Activated T-helper 2 cell treated with anti-CD3 and anti-CD28 coated beads, Interferon-gamma antibody, Interleukin-2, Interleukin-4, amounts not matched to agents 10 μg/mL and 5 μg/mL and 100 μg/mL, durations not matched to agents 14 hours and 24 hours and 36 hours (primary cell): Measurements from ENCODE around the gene NBEAL1. TPM values are rescaled to one million over a fixed set of nuclear protein-coding genes. Genes with fewer than 3 reads are reported as not detected.
"Not testable (repeated sequence)": the region's sequence is repeated elsewhere in the genome, so short reads cannot be mapped to it uniquely, and the experiment has no call there.

Source experiments
- DNase-seq: peaks from one replicate; pipeline ENCODE4 v3.0.0; 2021; ENCODE audit warnings: low spot score
- H3K27ac Mint-ChIP-seq: one replicate; pipeline ENCODE4 v1.8.0; 2021; ENCODE audit warnings: mixed read lengths
- H3K27me3 Mint-ChIP-seq: one replicate; pipeline ENCODE4 v1.8.0; 2021; ENCODE audit warnings: low read depth, mixed read lengths
- H3K36me3 Mint-ChIP-seq: one replicate; pipeline ENCODE4 v1.8.0; 2021; ENCODE audit warnings: low read depth, mixed read lengths
- H3K4me1 Mint-ChIP-seq: one replicate; pipeline ENCODE4 v1.8.0; 2021; ENCODE audit warnings: low read depth, mixed read lengths
- H3K4me3 Mint-ChIP-seq: one replicate; pipeline ENCODE4 v1.8.0; 2021; ENCODE audit warnings: low read depth, mild to moderate bottlenecking, moderate library complexity, mixed read lengths
- H3K9me3 Mint-ChIP-seq: one replicate; pipeline ENCODE4 v1.8.0; 2021; ENCODE audit warnings: mixed read lengths
- intact Hi-C: fragments of 100-400 bp; cut with micrococcal nuclease; formaldehyde crosslinking; loops from one replicate; pipeline ENCODE4 v1.15.1; 2023
- total RNA-seq: library from RNA; stranded (reverse); gene quantifications from 2 replicates; pipeline ENCODE4 v1.2.3, GENCODE V29; 2022

NBEAL1 gene
- total RNA-seq, 1 donor from 2014 or later, result 10.6 TPM

DNA sequence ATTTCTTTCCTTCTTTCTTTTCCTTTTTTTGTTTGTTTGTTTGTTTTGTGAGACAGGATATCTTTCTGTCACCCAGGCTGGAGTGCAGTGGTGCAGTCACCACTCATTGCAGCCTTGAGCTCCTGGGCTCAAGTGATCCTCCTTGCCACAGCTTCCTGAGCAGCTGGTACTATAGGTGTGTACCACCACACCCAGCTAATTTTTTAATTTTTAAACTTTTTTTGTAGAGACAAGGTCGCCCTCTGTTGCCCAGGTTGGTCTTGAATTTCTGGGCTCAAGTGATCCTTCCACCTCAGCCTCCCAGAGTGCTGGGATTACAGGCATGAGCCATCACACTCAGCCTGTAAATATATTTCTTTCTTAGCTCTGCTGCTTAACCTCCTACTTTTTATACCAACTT lies 140.7 kb downstream of the NBEAL1 start:
- no peak overlapping the region for H3K27ac Mint-ChIP-seq
- intact Hi-C loops, result no loop called here

GRCh38 chr2:203162722-203163121 lies 148.0 kb downstream of the NBEAL1 start:
- DNase-seq, intact Hi-C loops, H3K27ac Mint-ChIP-seq, H3K9me3 Mint-ChIP-seq, H3K27me3 Mint-ChIP-seq, H3K36me3 Mint-ChIP-seq, H3K4me3 Mint-ChIP-seq, H3K4me1 Mint-ChIP-seq: not testable (repeated sequence)

More for the DNA sequence above, 140.7 kb downstream of the NBEAL1 start:
- no peaks in the 10 kb centered on the region for H3K9me3 Mint-ChIP-seq
- no peaks in the 10 kb centered on the region for H3K27me3 Mint-ChIP-seq
- H3K4me3 Mint-ChIP-seq, result no peak overlapping the region
- no peak for DNase-seq
- H3K4me1 Mint-ChIP-seq, result peaks cover 6% of the 10 kb centered on the region
- H3K36me3 Mint-ChIP-seq, result no peaks in the 10 kb centered on the region

DNA sequence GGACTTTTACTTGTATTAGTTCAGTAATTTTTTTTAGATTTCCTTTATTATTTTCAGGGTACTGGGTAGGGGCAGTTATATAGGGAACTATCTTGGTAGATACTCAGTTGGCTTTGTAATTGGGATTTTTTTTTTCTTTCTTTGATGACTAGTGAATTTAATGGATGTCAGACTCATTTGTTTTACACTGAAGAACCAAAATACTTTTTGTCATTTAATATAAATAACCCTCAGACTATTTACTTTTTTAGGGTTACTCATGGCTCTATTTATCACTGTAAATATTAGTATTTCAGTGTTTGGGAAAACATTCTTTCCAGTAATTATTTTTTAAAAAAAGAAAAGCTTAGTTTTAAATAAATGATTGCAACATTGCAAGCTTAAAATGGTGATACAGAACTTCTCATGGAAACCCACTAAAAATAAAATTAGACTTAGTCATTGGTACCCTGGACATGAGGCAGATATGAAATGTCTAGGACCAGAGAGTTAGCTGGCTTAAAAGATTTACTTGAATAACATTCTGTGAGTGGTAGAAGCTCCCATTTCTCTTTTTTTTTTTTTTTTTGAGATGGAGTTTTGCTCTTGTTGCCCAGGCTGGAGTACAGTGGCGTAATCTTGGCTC lies 149.7 kb downstream of the NBEAL1 start:
- intact Hi-C loops, result no loop called here
- Mint-ChIP-seq H3K27me3 (no peaks in the 10 kb centered on the region), H3K4me3 (no peak overlapping the region), H3K9me3 (no peaks in the 10 kb centered on the region), H3K27ac (no peak overlapping the region), H3K36me3 (peaks cover 3% of the 10 kb centered on the region), H3K4me1 (no peaks in the 10 kb centered on the region)
- no peak for DNase-seq

GRCh38 chr2:203167751-203168150 lies 153.1 kb downstream of the NBEAL1 start:
- Mint-ChIP-seq H3K9me3 (no peaks in the 10 kb centered on the region), H3K27ac (no peak overlapping the region), H3K36me3 (peaks cover 6% of the 10 kb centered on the region), H3K27me3 (no peaks in the 10 kb centered on the region), H3K4me1 (no peaks in the 10 kb centered on the region), H3K4me3 (no peak overlapping the region)
- DNase-seq, result no peak
- intact Hi-C loops, result no loop called here

GRCh38 chr2:203170502-203170901 lies 155.8 kb downstream of the NBEAL1 start:
- intact Hi-C loops, result no loop called here
- no peak overlapping the region for H3K27ac Mint-ChIP-seq
- DNase-seq, result no peak
- H3K36me3 Mint-ChIP-seq, result peaks cover 6% of the 10 kb centered on the region
- no peak overlapping the region for H3K4me3 Mint-ChIP-seq
- H3K9me3 Mint-ChIP-seq, result no peaks in the 10 kb centered on the region
- no peaks in the 10 kb centered on the region for H3K4me1 Mint-ChIP-seq
- no peaks in the 10 kb centered on the region for H3K27me3 Mint-ChIP-seq

GRCh38 chr2:203175371-203175770 lies 160.7 kb downstream of the NBEAL1 start:
- intact Hi-C loops, result no loop called here
- Mint-ChIP-seq H3K27ac (no peak overlapping the region), H3K4me1 (peaks cover 5% of the 10 kb centered on the region), H3K36me3 (peaks cover 3% of the 10 kb centered on the region), H3K27me3 (no peaks in the 10 kb centered on the region), H3K9me3 (no peaks in the 10 kb centered on the region), H3K4me3 (no peak overlapping the region)
- no peak for DNase-seq

GRCh38 chr2:203177361-203177760 lies 162.7 kb downstream of the NBEAL1 start:
- Mint-ChIP-seq H3K4me1 (peaks cover 5% of the 10 kb centered on the region), H3K36me3 (no peaks in the 10 kb centered on the region), H3K27me3 (no peaks in the 10 kb centered on the region), H3K4me3 (no peak overlapping the region), H3K27ac (no peak overlapping the region), H3K9me3 (no peaks in the 10 kb centered on the region)
- DNase-seq, result no peak
- intact Hi-C loops, result no loop called here

DNA sequence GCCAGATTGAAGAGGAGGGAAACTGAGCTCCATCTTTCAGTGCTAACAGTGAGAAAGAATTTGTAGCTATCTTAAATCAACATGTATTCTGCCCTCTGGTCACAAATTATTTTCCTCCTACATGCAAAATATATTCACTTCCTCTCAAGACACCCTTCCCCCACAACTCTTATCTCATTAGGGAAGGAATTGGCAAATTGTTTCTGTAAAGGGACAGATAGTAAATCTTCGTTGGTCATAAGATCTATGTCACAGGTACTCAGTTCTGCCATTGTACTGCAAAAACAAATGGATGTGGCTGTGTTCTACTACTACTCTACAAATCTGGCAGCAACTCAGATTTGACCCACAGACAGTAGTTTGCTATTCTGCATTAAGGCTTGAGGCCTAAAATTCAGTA lies 171.2 kb downstream of the NBEAL1 start:
- Mint-ChIP-seq H3K27ac (no peak overlapping the region), H3K27me3 (no peaks in the 10 kb centered on the region), H3K4me1 (no peaks in the 10 kb centered on the region), H3K36me3 (peaks cover 14% of the 10 kb centered on the region), H3K9me3 (no peaks in the 10 kb centered on the region), H3K4me3 (no peak overlapping the region)
- intact Hi-C loops, result no loop called here
- no peak for DNase-seq

DNA sequence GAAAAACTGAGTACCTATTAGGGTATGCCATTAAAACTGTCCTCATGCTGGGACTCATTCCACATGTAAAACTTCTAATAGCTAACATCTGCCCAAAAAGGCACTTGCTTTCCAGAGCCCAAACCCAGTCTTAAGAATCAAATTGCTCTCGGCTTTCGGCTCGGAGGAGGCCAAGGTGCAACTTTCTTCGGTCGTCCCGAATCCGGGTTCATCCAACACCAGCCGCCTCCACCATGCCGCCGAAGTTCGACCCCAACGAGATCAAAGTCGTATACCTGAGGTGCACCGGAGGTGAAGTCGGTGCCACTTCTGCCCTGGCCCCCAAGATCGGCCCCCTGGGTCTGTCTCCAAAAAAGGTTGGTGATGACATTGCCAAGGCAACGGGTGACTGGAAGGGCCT lies 175.9 kb downstream of the NBEAL1 start:
- intact Hi-C loops, H3K9me3 Mint-ChIP-seq, DNase-seq, H3K4me3 Mint-ChIP-seq, H3K4me1 Mint-ChIP-seq, H3K27ac Mint-ChIP-seq, H3K27me3 Mint-ChIP-seq: not testable (repeated sequence)
- peaks cover 20% of the 10 kb centered on the region for H3K36me3 Mint-ChIP-seq

GRCh38 chr2:203191026-203191425 lies 176.4 kb downstream of the NBEAL1 start:
- H3K27ac Mint-ChIP-seq, H3K9me3 Mint-ChIP-seq, DNase-seq, H3K4me1 Mint-ChIP-seq, H3K27me3 Mint-ChIP-seq, intact Hi-C loops, H3K4me3 Mint-ChIP-seq: not testable (repeated sequence)
- peaks cover 16% of the 10 kb centered on the region for H3K36me3 Mint-ChIP-seq

DNA sequence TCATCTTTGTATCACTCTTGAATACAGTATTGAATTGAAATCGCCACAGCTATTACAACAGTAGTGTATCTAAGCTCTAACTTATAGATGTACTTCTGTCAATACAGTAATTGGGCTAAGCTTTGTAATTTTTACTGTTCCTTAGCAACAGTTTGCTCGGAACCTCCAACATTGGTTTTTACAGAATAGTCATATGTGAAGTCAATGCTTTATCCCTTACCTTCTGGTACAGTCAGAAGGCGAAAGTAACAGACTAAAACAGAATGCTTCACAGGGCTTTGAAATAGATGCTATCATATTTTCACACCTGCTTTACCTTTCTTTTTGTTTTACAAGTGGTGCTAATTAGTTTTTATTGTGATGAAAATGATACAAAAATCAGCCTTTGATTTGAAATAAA lies 177.3 kb downstream of the NBEAL1 start:
- no peaks in the 10 kb centered on the region for H3K4me1 Mint-ChIP-seq
- intact Hi-C loops, result no loop called here
- DNase-seq, result no peak

GRCh38 chr2:203195331-203196036 lies 180.8 kb downstream of the NBEAL1 start:
- H3K9me3 Mint-ChIP-seq, result no peaks in the 10 kb centered on the region
- H3K36me3 Mint-ChIP-seq, result peaks cover 10% of the 10 kb centered on the region
- H3K4me3 Mint-ChIP-seq, result no peak overlapping the region
- no peaks in the 10 kb centered on the region for H3K4me1 Mint-ChIP-seq
- no peak overlapping the region for H3K27ac Mint-ChIP-seq
- no peaks in the 10 kb centered on the region for H3K27me3 Mint-ChIP-seq
- intact Hi-C loops, result no loop called here
- DNase-seq, result no peak

More for the DNA sequence above, 177.3 kb downstream of the NBEAL1 start:
- Mint-ChIP-seq H3K36me3 (peaks cover 15% of the 10 kb centered on the region), H3K27me3 (no peaks in the 10 kb centered on the region), H3K9me3 (no peaks in the 10 kb centered on the region), H3K4me3 (no peak overlapping the region), H3K27ac (no peak overlapping the region)

GRCh38 chr2:203200866-203201265 lies 186.2 kb downstream of the NBEAL1 start:
- no peak for DNase-seq
- Mint-ChIP-seq H3K27ac (no peak overlapping the region), H3K27me3 (no peaks in the 10 kb centered on the region), H3K4me3 (no peak overlapping the region), H3K9me3 (no peaks in the 10 kb centered on the region), H3K36me3 (no peaks in the 10 kb centered on the region), H3K4me1 (no peaks in the 10 kb centered on the region)
- intact Hi-C loops, result no loop called here
